ENCODE data around the gene SND1.
A peak's percentile ranks its signal among the peaks of the same experiment; 100 is the strongest.

SND1 gene

GRCh38 chr7:128110641-128111364 is 458.8 kb downstream of the SND1 start:
- peak; percentile 48 for DNase-seq

DNA sequence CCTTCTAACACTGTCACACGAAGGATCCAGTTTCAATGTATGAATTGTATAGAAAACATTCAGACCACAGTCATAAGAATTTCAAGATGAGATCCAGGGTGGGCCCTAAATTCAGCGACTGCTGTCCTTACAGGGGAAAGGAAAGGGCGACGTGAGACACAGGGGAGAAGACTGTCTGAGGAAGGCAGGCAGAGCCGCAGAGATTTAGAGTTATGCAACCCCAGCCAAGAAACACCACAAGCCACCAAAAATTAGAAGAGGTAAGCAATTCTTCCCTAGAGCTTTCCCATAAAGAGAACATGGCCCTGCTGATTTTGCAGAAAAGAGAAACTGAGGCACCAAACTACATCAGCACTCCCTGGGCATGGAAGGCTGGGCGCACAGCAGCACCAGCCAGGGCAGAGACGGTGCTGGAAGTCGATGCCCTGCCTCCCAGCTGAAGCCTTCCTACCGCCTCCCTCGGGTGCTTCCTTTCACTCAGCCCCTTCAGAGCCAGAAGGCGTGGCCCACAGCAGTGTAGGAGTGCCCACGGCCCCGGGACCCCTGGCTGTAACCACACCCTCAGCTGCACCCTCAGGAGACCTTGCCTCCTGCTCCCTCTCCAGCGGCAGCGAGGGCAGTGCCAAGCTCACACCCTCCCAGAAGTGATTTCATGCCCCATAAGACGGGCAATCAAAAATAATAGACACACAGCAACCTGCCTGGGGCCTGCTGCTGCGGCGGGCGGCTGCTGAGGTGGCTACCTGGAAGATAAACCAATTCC is 460.2 kb downstream of the SND1 start:
- peak; percentile 49 for DNase-seq

GRCh38 chr7:128112781-128113221 is 460.8 kb downstream of the SND1 start:
- DNase-seq, result peak; percentile 50

DNA sequence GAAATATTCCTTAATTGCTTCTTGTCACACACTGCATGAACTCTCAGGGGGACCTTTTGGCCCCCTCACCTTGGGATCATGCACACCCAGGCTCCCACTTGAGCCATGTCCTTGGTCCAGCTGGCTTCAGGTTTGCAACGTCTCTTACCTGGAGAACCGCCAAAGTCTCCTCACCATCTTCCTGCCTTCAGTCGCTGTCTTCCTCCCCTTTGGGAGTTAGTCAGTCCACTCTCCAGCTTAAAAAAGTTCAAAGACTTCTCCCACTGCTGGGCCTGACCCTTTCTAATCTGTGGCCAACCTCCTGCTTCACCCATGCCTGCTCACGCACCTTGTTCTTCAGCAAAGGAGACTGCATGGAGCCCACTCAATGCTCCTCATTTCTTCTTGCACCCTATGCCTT is 461.8 kb downstream of the SND1 start:
- peak; percentile 32 for DNase-seq

GRCh38 chr7:128114806-128115205 is 462.8 kb downstream of the SND1 start:
- peak; percentile 40 for DNase-seq

- peak; percentile 15 for DNase-seq
These were observed 463.4 kb downstream of the SND1 start for GRCh38 chr7:128115336-128115820.

DNA sequence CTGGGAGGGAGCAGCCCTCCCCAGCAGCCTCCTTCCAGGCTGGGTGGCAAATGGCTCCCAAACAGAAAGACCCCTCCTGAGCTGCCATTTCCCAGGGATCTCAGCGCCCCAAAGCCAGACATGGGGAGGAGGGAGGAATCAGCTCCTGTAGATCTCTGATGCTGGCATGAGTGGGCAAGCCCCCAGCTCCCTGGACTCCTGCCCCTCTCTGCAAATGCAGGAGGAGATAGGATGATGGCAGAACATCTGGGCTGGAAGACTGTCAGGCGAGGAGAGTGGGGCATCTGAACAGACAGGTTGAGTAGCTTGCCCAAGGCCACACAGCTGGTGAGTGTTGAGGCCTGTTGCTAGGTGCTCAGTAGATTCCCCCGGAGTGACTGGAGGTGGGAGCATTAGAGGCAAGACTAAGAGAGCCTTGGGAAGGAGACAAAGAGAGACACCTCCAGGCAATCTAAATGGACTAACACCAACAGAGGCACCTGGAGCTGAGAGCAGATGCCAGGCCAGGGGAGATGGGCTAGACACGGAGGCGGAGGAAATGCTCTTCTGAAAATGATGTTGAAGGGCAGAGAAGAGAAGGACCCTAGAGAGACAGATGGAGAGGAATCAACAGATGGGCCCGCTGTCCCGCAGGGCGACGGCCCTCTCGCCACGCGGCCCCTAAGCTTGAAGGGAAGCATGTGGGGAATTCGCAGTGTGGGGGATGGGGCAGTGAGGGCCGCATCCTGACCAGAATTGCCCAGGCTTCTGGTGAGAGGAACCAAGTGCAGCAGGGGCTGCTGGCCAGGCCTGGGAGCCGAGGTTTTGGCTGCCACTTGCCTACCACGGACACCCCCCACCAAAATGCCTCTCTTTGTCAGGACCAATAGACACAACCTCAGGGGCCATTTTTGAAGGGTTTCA is 464.1 kb downstream of the SND1 start:
- peak; percentile 45 for DNase-seq

GRCh38 chr7:128116740-128117139 is 464.7 kb downstream of the SND1 start:
- DNase-seq, result no peak

DNA sequence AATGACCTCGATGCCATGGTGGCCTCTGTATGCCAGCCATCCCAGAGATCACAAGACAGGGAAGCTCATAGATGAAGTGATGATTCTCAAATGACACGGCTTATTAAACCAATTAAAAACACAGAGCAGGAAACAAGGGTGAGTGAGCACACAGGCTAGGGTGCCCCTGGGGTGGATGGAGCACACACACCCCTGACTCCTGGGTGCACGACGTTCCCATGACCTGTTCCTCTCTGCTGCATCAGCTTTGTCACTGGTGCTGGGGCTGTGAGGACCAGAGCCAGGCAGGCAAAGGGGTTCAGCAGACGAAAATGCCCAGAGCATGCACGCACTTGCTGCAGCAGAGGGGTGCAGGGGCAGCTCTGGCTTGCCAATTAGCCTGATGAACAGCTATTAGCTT is 465.7 kb downstream of the SND1 start:
- DNase-seq, result peak; percentile 39

DNA sequence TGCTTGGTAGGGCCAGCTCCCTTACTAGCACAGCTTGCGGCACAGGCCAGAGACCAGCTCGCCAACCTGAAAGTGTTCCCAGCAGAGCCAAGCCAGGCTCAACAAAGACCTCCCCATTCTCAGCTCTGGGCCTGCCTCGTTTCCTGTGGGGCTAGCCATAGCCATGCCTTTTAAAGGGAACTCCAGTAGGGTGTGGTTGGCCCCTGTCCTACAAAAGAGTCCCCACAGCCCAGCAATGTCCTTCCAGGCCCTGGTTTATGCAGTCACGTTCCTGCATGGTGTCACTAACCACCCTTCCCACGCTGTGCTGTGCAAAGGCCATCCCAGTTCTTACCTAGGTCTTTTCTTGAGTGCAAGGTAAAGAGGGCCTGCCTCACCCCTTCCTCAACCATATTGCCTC is 467.0 kb downstream of the SND1 start:
- DNase-seq, result peak; percentile 37

GRCh38 chr7:128120116-128120515 is 468.1 kb downstream of the SND1 start:
- DNase-seq, result peak; percentile 33

GRCh38 chr7:128120976-128121490 is 469.0 kb downstream of the SND1 start:
- peak; percentile 17 for DNase-seq

DNA sequence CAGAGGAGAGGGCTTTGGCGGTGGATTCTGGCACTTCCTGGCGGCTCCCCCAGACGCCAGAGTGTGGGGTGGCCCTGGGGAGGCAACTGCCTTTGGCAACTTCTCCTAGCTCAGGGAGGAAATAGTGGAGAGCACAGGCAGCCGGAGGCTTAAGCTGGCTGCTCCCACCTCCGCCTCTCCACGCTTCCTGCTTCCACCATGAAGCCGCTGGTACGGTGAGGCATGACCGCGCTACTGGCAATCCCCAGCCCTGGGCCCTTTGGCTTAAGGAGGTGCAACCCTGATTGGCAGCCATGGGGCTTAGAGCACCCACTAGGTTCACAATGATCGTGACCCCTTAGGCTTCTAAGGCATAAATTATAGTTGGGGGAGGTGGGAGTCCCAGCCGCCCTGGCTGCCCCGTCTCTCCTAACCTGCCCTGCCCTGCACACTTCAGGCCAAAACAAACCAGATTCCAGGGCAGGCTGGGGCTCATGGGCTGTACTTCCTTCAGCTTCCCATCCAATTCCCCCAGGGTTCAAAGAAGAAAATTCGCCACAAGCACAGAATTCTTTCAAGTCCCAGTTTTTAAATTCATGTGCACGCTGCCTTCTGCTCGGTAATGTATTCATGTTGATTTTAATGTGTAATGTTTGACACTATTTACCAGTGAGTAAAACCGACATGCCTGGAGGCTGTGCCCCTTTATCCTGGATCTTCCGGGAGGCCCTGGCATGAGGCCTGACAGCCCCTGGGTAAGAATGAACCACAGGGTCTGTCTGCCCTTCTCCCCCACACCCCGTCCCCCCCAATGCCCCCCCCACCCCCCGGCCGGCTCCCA is 469.9 kb downstream of the SND1 start:
- peak; percentile 44 for DNase-seq

DNA sequence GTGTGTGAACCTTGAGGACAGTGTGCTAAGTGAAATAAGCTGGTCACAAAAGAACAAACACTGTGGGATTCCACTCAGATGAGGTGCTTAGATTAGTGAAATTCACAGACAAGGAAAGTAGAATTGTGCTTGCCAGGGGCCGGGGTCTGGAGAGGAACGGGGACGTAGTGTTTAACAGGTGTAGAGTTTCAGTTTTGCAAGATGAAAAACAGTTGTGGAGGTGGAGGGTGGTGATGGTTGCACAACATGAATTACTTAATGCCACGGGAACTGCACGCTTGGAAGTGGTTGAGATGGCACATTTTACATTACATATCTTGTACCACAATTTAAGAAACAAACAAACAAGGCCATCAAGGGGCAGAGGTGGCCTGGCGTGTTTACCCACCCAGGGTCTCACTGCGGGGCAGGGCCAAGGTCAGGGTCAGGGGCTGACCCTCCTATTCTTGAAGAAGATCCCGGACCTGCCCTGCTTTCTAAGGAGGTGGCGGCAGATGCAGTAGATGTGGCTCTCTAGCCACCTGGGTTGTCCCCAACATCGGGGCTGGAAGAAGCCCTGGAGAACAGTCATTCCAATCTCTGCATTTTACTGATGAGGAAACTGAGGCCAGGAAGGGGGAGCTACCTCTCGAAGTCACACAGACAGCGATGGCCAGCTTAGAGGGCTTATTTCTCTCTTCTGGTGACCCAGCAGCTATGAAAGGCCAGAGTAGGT is 470.7 kb downstream of the SND1 start:
- DNase-seq, result peak; percentile 37

DNA sequence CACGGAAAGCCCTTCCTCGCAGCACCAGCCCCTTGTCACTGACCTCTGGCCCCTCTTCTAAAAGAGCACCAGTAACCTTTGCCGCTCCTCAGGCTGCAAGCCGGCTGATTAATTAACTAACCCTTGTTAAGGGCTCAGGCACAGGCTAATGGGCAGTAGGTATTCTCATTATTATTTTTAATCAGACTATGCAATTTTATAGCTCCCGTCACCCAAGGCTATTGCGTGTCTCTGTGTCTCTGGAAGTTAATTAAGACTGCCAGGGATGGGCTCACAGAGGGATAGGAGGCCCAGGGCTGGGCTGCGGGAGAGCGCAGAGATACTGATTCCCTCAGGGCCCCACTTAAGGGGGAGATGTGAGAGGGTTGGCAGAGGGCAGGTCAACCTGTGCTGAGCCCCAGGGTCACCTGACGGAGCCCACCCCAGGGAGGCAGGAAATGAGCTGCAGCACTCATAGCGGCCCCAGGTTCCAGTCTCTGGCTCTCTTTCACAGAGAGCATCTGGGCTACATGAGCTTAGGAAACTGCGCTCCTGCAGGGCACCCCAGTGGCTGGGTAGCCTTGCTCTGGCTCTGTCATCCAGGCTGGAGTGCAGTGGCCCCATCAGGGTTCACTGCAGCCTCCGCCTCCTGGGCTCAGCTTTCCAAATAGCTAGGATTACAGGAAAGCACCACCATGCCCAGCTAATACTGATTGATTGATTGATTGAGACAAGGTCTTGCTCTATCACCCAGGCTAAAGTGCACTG is 471.5 kb downstream of the SND1 start:
- DNase-seq, result peak; percentile 45

DNA sequence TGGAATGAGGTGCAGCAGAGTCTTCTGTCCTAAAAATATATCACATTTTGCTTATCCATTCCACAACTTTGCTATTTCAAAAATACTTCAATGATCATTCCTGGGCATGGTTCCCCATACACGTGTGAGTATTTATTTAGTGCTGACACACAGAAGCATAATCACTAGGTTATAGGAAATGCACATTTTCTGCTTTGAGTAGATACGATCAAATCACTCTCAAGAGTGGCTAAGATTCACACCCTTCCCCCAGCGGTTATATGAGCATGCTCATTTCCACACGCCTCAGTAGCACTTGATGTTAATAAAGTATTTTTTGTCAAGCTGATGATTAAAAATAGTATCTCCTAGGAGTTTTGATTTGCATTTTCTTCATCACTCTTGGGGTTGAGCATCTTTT is 472.8 kb downstream of the SND1 start:
- DNase-seq, result no peak

DNA sequence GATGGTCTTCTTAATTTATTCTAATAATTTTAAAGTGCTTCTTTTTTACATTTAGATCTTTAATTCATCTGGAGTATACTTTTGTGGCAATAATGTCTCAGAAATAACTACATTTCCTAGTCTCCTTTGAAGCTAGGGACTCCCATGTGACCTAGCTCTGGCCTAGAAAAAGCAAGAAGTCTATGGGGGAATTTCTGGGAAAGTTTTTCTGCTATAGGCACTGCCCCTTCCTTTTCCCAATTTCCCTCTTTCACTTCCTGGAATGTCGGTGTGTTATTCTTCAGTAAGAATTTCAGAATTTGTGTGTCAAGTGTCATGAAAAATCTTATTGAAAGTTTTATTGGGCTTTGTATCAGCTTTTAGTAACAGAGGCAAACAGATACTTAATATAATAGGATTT is 473.8 kb downstream of the SND1 start:
- no peak for DNase-seq

DNA sequence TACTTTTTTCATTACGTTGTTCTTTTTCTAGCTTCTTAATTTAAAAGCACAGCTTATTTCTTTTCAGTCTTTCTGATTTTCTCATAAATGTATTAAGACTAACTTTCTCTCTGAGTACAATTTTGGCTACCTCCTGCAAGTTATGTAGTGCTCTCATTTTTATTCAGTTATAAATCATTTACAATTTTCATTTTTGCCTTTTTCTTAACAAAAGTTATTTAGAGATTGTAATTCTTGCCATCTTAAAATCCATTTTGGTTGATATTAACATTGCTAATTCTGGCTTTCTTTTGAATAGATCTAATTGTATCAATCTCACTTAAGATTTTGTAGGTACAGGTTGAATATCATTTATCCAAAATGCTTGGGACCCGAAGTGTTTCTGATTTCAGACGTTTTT is 476.4 kb downstream of the SND1 start:
- DNase-seq, result no peak

DNA sequence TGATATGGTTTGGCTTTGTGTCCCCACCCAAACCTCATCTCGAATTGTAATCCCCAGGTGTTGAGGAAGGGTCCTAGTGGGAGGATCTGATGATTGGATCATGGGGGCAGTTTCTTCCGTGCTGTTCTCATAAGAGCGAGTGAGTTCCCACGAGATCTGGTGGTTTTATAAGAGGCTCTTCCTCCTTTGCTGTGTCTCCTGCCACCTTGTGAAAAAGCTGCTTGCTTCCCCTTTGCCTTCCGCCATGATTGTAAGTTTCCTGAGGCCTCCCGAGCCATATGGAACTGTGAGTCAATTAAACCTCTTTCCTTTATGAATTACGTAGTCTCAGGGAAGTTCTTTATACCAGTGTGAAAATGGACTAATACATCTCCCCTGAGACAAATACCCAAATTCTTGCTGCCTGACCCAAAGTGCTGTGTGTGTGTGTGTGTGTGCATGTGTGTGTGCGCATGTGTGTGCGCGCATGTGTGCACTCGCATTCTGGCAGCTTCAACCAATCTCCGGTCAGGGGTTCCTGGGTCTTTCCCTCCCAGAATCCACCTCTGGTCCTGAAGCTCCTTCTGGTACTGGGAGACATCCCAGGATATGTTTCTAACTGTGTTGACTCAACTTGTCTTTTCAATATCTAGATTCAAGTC is 477.4 kb downstream of the SND1 start:
- no peak for DNase-seq

DNA sequence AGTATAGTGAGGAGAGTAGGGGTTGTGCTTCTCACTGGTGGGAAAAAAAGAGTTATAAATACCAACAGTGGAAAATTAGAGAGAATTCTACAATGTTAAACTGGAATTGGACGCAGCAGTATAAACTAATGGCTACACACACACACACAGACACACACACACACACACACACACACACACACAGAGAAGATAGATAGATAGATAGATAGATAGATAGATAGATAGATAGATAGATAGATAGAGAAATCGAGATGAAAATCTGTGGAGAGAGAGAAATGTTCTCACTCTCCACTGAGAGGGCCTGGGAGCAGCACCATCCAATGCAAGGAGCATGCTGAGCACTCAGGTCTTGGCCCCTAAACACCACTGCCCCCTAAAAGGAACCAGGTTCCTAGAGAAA is 479.1 kb downstream of the SND1 start:
- no peak for DNase-seq

Data from activated CD8-positive, alpha-beta memory T cell treated with anti-CD3 and anti-CD28 coated beads, Interleukin-2, amount 50 U/mL, for 48 hours (primary cell).